ENCODE data around the gene SLC22A15. TPM values are rescaled to one million over a fixed set of nuclear protein-coding genes. Genes with fewer than 3 reads are reported as not detected.

Gene SLC22A15
- total and polyA plus RNA-seq, 2 donors (not counting 1 experiment from before 2014, with no cell fraction given) = 4.9 to 21.0 TPM

GRCh38 chr1:116064616-116065015 lies 88.3 kb downstream of the SLC22A15 start:
- Histone ChIP-seq H3K4me2 (ENCODE audit: extremely low read depth, insufficient read depth, low read length) (no peak overlapping the region), H2AFZ (ENCODE audit: low read length) (no peak overlapping the region), H3K36me3 (ENCODE audit: control insufficient read depth, insufficient read depth, low read length) (no peaks in the 10 kb centered on the region), H3K27me3 (ENCODE audit: control insufficient read depth, insufficient read depth, low read length) (no peaks in the 10 kb centered on the region), H4K20me1 (ENCODE audit: control insufficient read depth, extremely low read depth, insufficient read depth, low read length) (no peaks in the 10 kb centered on the region), H3K4me3 (replicated peaks in 1 of 4; ENCODE audit: control extremely low read depth in 1 of 4, insufficient read depth in 1 of 4, low read depth in 3 of 4, low read length in 4 of 4) (no peak overlapping the region), H3K4me1 (ENCODE audit: control insufficient read depth, extremely low read depth, insufficient read depth, low read length) (peaks cover 11% of the 10 kb centered on the region), H3K9ac (ENCODE audit: insufficient read depth, low read length) (no peak overlapping the region), H3K79me2 (ENCODE audit: control insufficient read depth, insufficient read depth, low read length) (no peaks in the 10 kb centered on the region), H3K9me3 (ENCODE audit: control insufficient read depth, insufficient read depth, low read depth, low read length) (no peaks in the 10 kb centered on the region), H3K27ac (ENCODE audit: insufficient read depth, low read length) (no peak overlapping the region)
- peak; percentile 3 to 62 for DNase-seq (ENCODE audit: low read depth in 2 of 2)
- no peak for TF ChIP-seq CTCF (conservative IDR thresholded peaks at IDR 0.05 in 1 of 2, IDR thresholded peaks at IDR 0.05 in 1 of 2; ENCODE audit: low read depth in 1 of 2, low read length in 2 of 2)

- Histone ChIP-seq H3K9ac (ENCODE audit: insufficient read depth, low read length) (no peak overlapping the region), H3K27ac (ENCODE audit: insufficient read depth, low read length) (peak overlapping the region; percentile 75), H3K79me2 (ENCODE audit: control insufficient read depth, insufficient read depth, low read length) (no peaks in the 10 kb centered on the region), H3K4me2 (ENCODE audit: extremely low read depth, insufficient read depth, low read length) (peak overlapping the region; percentile 9), H3K9me3 (ENCODE audit: control insufficient read depth, insufficient read depth, low read depth, low read length) (no peaks in the 10 kb centered on the region), H2AFZ (ENCODE audit: low read length) (no peak overlapping the region), H4K20me1 (ENCODE audit: control insufficient read depth, extremely low read depth, insufficient read depth, low read length) (no peaks in the 10 kb centered on the region), H3K4me1 (ENCODE audit: control insufficient read depth, extremely low read depth, insufficient read depth, low read length) (peaks cover 11% of the 10 kb centered on the region), H3K36me3 (ENCODE audit: control insufficient read depth, insufficient read depth, low read length) (no peaks in the 10 kb centered on the region), H3K4me3 (replicated peaks in 1 of 4; ENCODE audit: control extremely low read depth in 1 of 4, insufficient read depth in 1 of 4, low read depth in 3 of 4, low read length in 4 of 4) (peak overlapping the region in 1 of 4 experiments; percentile 4), H3K27me3 (ENCODE audit: control insufficient read depth, insufficient read depth, low read length) (no peaks in the 10 kb centered on the region)
- peak; percentile 43 to 96 for DNase-seq (ENCODE audit: low read depth in 2 of 2)
- TF ChIP-seq CTCF (conservative IDR thresholded peaks at IDR 0.05 in 1 of 2, IDR thresholded peaks at IDR 0.05 in 1 of 2; ENCODE audit: low read depth in 1 of 2, low read length in 2 of 2) (no peak), EZH2 (IDR thresholded peaks at IDR 0.05; ENCODE audit: low read length, missing control alignments) (no peak)
Measured at GRCh38 chr1:116066868-116067565, 90.7 kb downstream of the SLC22A15 start.

- peak overlapping the region in 1 of 4 experiments; percentile 4 for H3K4me3 ChIP-seq (replicated peaks in 1 of 4; ENCODE audit: control extremely low read depth in 1 of 4, insufficient read depth in 1 of 4, low read depth in 3 of 4, low read length in 4 of 4)
- no peak overlapping the region for H3K9ac ChIP-seq (ENCODE audit: insufficient read depth, low read length)
- H3K4me2 ChIP-seq (ENCODE audit: extremely low read depth, insufficient read depth, low read length) = peak overlapping the region; percentile 9
- no peak for TF ChIP-seq EZH2 (IDR thresholded peaks at IDR 0.05; ENCODE audit: low read length, missing control alignments)
- no peak for TF ChIP-seq CTCF (conservative IDR thresholded peaks at IDR 0.05 in 1 of 2, IDR thresholded peaks at IDR 0.05 in 1 of 2; ENCODE audit: low read depth in 1 of 2, low read length in 2 of 2)
- H3K27ac ChIP-seq (ENCODE audit: insufficient read depth, low read length) = peak overlapping the region; percentile 75
- no peak overlapping the region for H2AFZ ChIP-seq (ENCODE audit: low read length)
- H3K79me2 ChIP-seq (ENCODE audit: control insufficient read depth, insufficient read depth, low read length) = no peaks in the 10 kb centered on the region
- no peaks in the 10 kb centered on the region for H3K27me3 ChIP-seq (ENCODE audit: control insufficient read depth, insufficient read depth, low read length)
- H3K36me3 ChIP-seq (ENCODE audit: control insufficient read depth, insufficient read depth, low read length) = no peaks in the 10 kb centered on the region
- H3K9me3 ChIP-seq (ENCODE audit: control insufficient read depth, insufficient read depth, low read depth, low read length) = no peaks in the 10 kb centered on the region
- peaks cover 11% of the 10 kb centered on the region for H3K4me1 ChIP-seq (ENCODE audit: control insufficient read depth, extremely low read depth, insufficient read depth, low read length)
- peak; percentile 63 to 97 for DNase-seq (ENCODE audit: low read depth in 2 of 2)
- no peaks in the 10 kb centered on the region for H4K20me1 ChIP-seq (ENCODE audit: control insufficient read depth, extremely low read depth, insufficient read depth, low read length)
Measured at GRCh38 chr1:116067566-116067890, 91.2 kb downstream of the SLC22A15 start.
